PC-3 (cell line): ENCODE results near the gene ELMO3. TPM values are rescaled to one million over a fixed set of nuclear protein-coding genes. Genes with fewer than 3 reads are reported as not detected.

Experiments used
- ATAC-seq: fragments of 200-7000 bp; cut with Tn5 transposase; 2 replicates; pipeline ENCODE4 v1.9.1; 2020; ENCODE audit warnings: mild to moderate bottlenecking, moderate library complexity
- BruUV-seq: library from RNA; stranded (reverse); fragments of 400-500 nt; replicated peaks from 2 replicates; lab custom pipeline; 2021; lab: Mats Ljungman, UMichigan
- CTCF ChIA-PET: fragments of 300-600 bp; sonication (Branson Sonifier 250); formaldehyde crosslinking; loops from one replicate; lab custom pipeline; 2022; ENCODE audit warnings: antibody characterized with exemption; lab: Charles Lee
- POLR2A ChIA-PET: fragments of 300-600 bp; sonication (Branson Sonifier 250); formaldehyde crosslinking; loops from one replicate; lab custom pipeline; 2022; ENCODE audit warnings: antibody characterized with exemption; ENCODE audit not compliant: unreplicated experiment; lab: Charles Lee
- DNase-seq: peaks from one replicate; pipeline ENCODE4 v3.0.0-alpha.2; 2015
- H2AFZ ChIP-seq: fragments of 300-600 bp; sonication (generic); 2 replicates; pipeline ENCODE4 v1.6.0; 2016; ENCODE audit warnings: antibody characterized with exemption, low read length
- H3F3A ChIP-seq: fragments of 300-600 bp; sonication (generic); one replicate; pipeline ENCODE4 v1.6.0; 2017; ENCODE audit warnings: antibody characterized with exemption, low read length, control low read depth, mild to moderate bottlenecking; ENCODE audit not compliant: unreplicated experiment
- H3K27ac ChIP-seq: fragments of 300-600 bp; sonication (generic); 2 replicates; pipeline ENCODE4 v1.5.1; 2016; ENCODE audit warnings: mild to moderate bottlenecking, low read length
- H3K27me3 ChIP-seq: fragments of 300-600 bp; sonication (generic); 2 replicates; pipeline ENCODE4 v1.6.1; 2016; ENCODE audit warnings: low read length, mixed read lengths
- H3K36me3 ChIP-seq: fragments of 300-600 bp; sonication (generic); 2 replicates; pipeline ENCODE4 v1.6.1; 2016; ENCODE audit warnings: low read depth, mixed run types, low read length, mixed read lengths
- H3K4me1 ChIP-seq: fragments of 300-600 bp; sonication (generic); 2 replicates; pipeline ENCODE4 v1.5.1; 2016; ENCODE audit warnings: low read length; ENCODE audit not compliant: insufficient read depth
- H3K4me2 ChIP-seq: fragments of 300-600 bp; sonication (generic); 2 replicates; pipeline ENCODE4 v1.6.0; 2016; ENCODE audit warnings: low read length
- H3K4me3 ChIP-seq: fragments of 300-600 bp; sonication (generic); 2 replicates; pipeline ENCODE4 v1.5.1; 2016; ENCODE audit warnings: mild to moderate bottlenecking, low read length, mixed read lengths
- H3K79me2 ChIP-seq: fragments of 300-600 bp; sonication (generic); 2 replicates; pipeline ENCODE4 v1.6.1; 2017; ENCODE audit warnings: low read length, mixed read lengths
- H3K9ac ChIP-seq: fragments of 300-600 bp; sonication (generic); 2 replicates; pipeline ENCODE4 v1.6.0; 2016; ENCODE audit warnings: mild to moderate bottlenecking, low read length
- H3K9me2 ChIP-seq: fragments of 300-600 bp; sonication (generic); replicated peaks from 2 replicates; pipeline ENCODE4 v1.6.1; 2016; ENCODE audit warnings: mixed run types, low read length, mixed read lengths
- H3K9me3 ChIP-seq: fragments of 300-600 bp; sonication (generic); 2 replicates; pipeline ENCODE4 v1.6.1; 2016; ENCODE audit warnings: low read length, mixed read lengths
- H4K20me1 ChIP-seq: fragments of 300-600 bp; sonication (generic); 2 replicates; pipeline ENCODE4 v1.6.1; 2016; ENCODE audit warnings: low read length, mixed read lengths
- CTCF ChIP-seq: fragments of 300-600 bp; sonication (generic); conservative IDR thresholded peaks from 2 replicates; pipeline ENCODE4 v1.5.1; 2017; ENCODE audit warnings: antibody characterized with exemption, low read depth, mild to moderate bottlenecking, low read length
- EZH2 ChIP-seq: fragments of 300-600 bp; sonication (generic); IDR thresholded peaks from one replicate; pipeline ENCODE4 v1.6.1; 2017; ENCODE audit warnings: antibody characterized with exemption, mild to moderate bottlenecking, low read length; ENCODE audit not compliant: unreplicated experiment
- EZH2phosphoT487 ChIP-seq: fragments of 300-600 bp; sonication (generic); IDR thresholded peaks from 2 replicates; pipeline ENCODE4 v1.6.1; 2018; ENCODE audit warnings: mild to moderate bottlenecking, antibody characterized with exemption, low read length, borderline replicate concordance
- intact Hi-C: fragments of 100-400 bp; cut with micrococcal nuclease; formaldehyde crosslinking; loops from 2 replicates; pipeline ENCODE4 v1.9.0; 2023
- total RNA-seq: library from RNA; depleted of rRNA; stranded (reverse); fragments of >200 nt; gene quantifications from 2 replicates; pipeline ENCODE4 v1.2.3, GENCODE V29; 2014

The ELMO3 gene
- total RNA-seq, 1 experiment from 2014 or later, result 2.2 TPM

- Histone ChIP-seq H3F3A (no peaks in the 10 kb centered on the region), H3K9ac (no peak overlapping the region), H3K4me1 (peaks cover 12% of the 10 kb centered on the region; the same call in 1 of the 2 replicates), H2AFZ (no peak overlapping the region), H3K9me2 (no peaks in the 10 kb centered on the region), H3K27me3 (no peaks in the 10 kb centered on the region), H3K9me3 (no peaks in the 10 kb centered on the region), H3K79me2 (peaks cover 19% of the 10 kb centered on the region), H3K4me3 (no peak overlapping the region), H3K27ac (no peak overlapping the region), H3K4me2 (no peak overlapping the region), H4K20me1 (no peaks in the 10 kb centered on the region), H3K36me3 (peaks cover 18% of the 10 kb centered on the region; the same call in 1 of the 2 replicates)
- no peak for DNase-seq
- CTCF ChIA-PET, result no interaction called here
- intact Hi-C loops, result no loop called here
- POLR2A ChIA-PET, result no interaction called here
- no peak for ATAC-seq
- TF ChIP-seq EZH2phosphoT487 (no peak), EZH2 (no peak), CTCF (no peak)
- BruUV-seq, result no TSS peak
Measured at GRCh38 chr16:67229906-67230808, 31.2 kb downstream of the ELMO3 start.

GRCh38 chr16:67230809-67231660 is 32.1 kb downstream of the ELMO3 start:
- DNase-seq (no peak), ATAC-seq (no peak)
- Histone ChIP-seq H3K79me2 (peaks cover 19% of the 10 kb centered on the region), H3K4me3 (no peak overlapping the region), H3K9ac (no peak overlapping the region), H3K36me3 (peaks cover 22% of the 10 kb centered on the region; the same call in 1 of the 2 replicates), H3K9me2 (no peaks in the 10 kb centered on the region), H3K4me2 (no peak overlapping the region), H3K27ac (no peak overlapping the region), H3F3A (no peaks in the 10 kb centered on the region), H3K4me1 (peaks cover 12% of the 10 kb centered on the region; the same call in 1 of the 2 replicates), H3K9me3 (no peaks in the 10 kb centered on the region), H2AFZ (no peak overlapping the region), H3K27me3 (no peaks in the 10 kb centered on the region), H4K20me1 (no peaks in the 10 kb centered on the region)
- intact Hi-C loops, result no loop called here
- BruUV-seq, result no TSS peak
- TF ChIP-seq CTCF (no peak), EZH2 (no peak), EZH2phosphoT487 (no peak)
- POLR2A ChIA-PET, result no interaction called here
- CTCF ChIA-PET, result no interaction called here
